ENCODE results near the gene FOXP1. TPM values are rescaled to one million over a fixed set of nuclear protein-coding genes. Genes with fewer than 3 reads are reported as not detected.

Gene FOXP1
- total and polyA plus RNA-seq, 2 experiments from 2014 or later, result 121 to 132 TPM

- no peaks in the 10 kb centered on the region for H3K36me3 ChIP-seq
- no peaks in the 10 kb centered on the region for H3K27me3 ChIP-seq
- no peaks in the 10 kb centered on the region for H3K4me1 ChIP-seq (ENCODE audit: low read depth)
- no peak overlapping the region for H3K27ac ChIP-seq
- H3K4me3 ChIP-seq, result no peak overlapping the region
- no peak for DNase-seq (ENCODE audit: low read depth in 1 of 2, low spot score in 1 of 2)
- TF ChIP-seq CTCF (IDR thresholded peaks at IDR 0.05; ENCODE audit: low read depth, low read length), result no peak
- no peaks in the 10 kb centered on the region for H3K9me3 ChIP-seq (ENCODE audit: low read depth)
These were observed 7.6 kb upstream of the FOXP1 start for GRCh38 chr3:71591101-71591500.

- Histone ChIP-seq H3K4me3 (no peak overlapping the region), H3K36me3 (no peaks in the 10 kb centered on the region), H3K27ac (no peak overlapping the region), H3K4me1 (ENCODE audit: low read depth) (peaks cover 8% of the 10 kb centered on the region), H3K27me3 (no peaks in the 10 kb centered on the region), H3K9me3 (ENCODE audit: low read depth) (no peaks in the 10 kb centered on the region)
- no peak for DNase-seq (ENCODE audit: low read depth in 1 of 2, low spot score in 1 of 2)
- no peak for TF ChIP-seq CTCF (IDR thresholded peaks at IDR 0.05; ENCODE audit: low read depth, low read length)
These were observed 5.6 kb upstream of the FOXP1 start for GRCh38 chr3:71589132-71589531.

- no peak for TF ChIP-seq CTCF (IDR thresholded peaks at IDR 0.05; ENCODE audit: low read depth, low read length)
- Histone ChIP-seq H3K27ac (no peak overlapping the region), H3K27me3 (no peaks in the 10 kb centered on the region), H3K36me3 (no peaks in the 10 kb centered on the region), H3K4me1 (ENCODE audit: low read depth) (peaks cover 8% of the 10 kb centered on the region), H3K4me3 (no peak overlapping the region), H3K9me3 (ENCODE audit: low read depth) (no peaks in the 10 kb centered on the region)
- no peak for DNase-seq (ENCODE audit: low read depth in 1 of 2, low spot score in 1 of 2)
These were observed 4.4 kb upstream of the FOXP1 start for GRCh38 chr3:71587958-71588357.

GRCh38 chr3:71586810-71587242 is 3.3 kb upstream of the FOXP1 start:
- Histone ChIP-seq H3K36me3 (no peaks in the 10 kb centered on the region), H3K9me3 (ENCODE audit: low read depth) (no peaks in the 10 kb centered on the region), H3K27ac (no peak overlapping the region), H3K27me3 (no peaks in the 10 kb centered on the region), H3K4me1 (ENCODE audit: low read depth) (peaks cover 8% of the 10 kb centered on the region), H3K4me3 (no peak overlapping the region)
- no peak for DNase-seq (ENCODE audit: low read depth in 1 of 2, low spot score in 1 of 2)
- no peak for TF ChIP-seq CTCF (IDR thresholded peaks at IDR 0.05; ENCODE audit: low read depth, low read length)

GRCh38 chr3:71585887-71586809 is 2.6 kb upstream of the FOXP1 start:
- TF ChIP-seq CTCF (IDR thresholded peaks at IDR 0.05; ENCODE audit: low read depth, low read length), result peak; percentile 64
- Histone ChIP-seq H3K9me3 (ENCODE audit: low read depth) (no peaks in the 10 kb centered on the region), H3K4me3 (no peak overlapping the region), H3K27ac (no peak overlapping the region), H3K4me1 (ENCODE audit: low read depth) (peaks cover 8% of the 10 kb centered on the region), H3K36me3 (no peaks in the 10 kb centered on the region), H3K27me3 (no peaks in the 10 kb centered on the region)
- DNase-seq (ENCODE audit: low read depth in 1 of 2, low spot score in 1 of 2), result peak in 1 of 2 donors; percentile 71

Data from cardiac muscle cell (in vitro differentiated cells and primary cell).